ENCODE measurements around the gene NCOA7. TPM values are rescaled to one million over a fixed set of nuclear protein-coding genes. Genes with fewer than 3 reads are reported as not detected.

The NCOA7 gene
- total and polyA plus RNA-seq, 9 of the 15 experiments (the other 6 are each of a cell fraction or from before 2014, with no cell fraction given): 5.8 to 14.6 (median 9.3) TPM

DNA sequence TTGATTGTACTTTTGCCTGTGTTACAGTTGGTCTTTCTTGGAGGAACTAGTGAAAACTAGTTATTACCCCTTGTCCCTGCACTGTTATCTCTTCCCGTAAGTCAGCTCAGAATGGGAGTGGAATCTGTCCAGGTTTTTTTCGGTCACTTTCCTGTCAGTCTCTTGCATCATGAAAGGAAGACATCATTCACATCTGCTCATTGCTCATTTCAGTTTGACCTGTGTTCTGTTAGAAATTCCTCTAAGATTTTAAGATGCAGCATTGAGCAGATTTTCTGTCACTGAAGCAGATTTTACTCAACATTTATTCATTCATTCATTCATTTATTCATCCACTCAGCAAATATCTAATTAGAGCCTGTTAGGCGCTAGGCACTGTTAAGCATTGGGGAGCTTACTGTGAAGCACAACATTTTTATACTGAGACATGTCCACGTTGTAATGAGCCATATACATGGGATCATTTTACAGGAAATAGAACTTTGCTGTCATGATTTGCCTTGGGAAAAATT is 132.7 kb downstream of the NCOA7 start (continued):
- TF ChIP-seq IFI16 (CRISPR knock-in tag; IDR thresholded peaks at IDR 0.05) (no peak), SMARCA4 (IDR thresholded peaks at IDR 0.05) (peak; percentile 71), SMC3 (conservative IDR thresholded peaks at IDR 0.05; ENCODE audit: insufficient read depth, low read depth, low read length) (no peak), SRSF9 (IDR thresholded peaks at IDR 0.05; ENCODE audit: borderline replicate concordance, low read depth, low read length) (no peak), PURB (CRISPR knock-in tag; IDR thresholded peaks at IDR 0.05; ENCODE audit: low read depth) (no peak), ZNF12 (CRISPR knock-in tag; IDR thresholded peaks at IDR 0.05) (no peak), DEAF1 (CRISPR knock-in tag; IDR thresholded peaks at IDR 0.05) (no peak), BHLHE40 (IDR thresholded peaks at IDR 0.05; ENCODE audit: low read length) (no peak), ETV6 (IDR thresholded peaks at IDR 0.05; ENCODE audit: borderline replicate concordance in 1 of 2, low read depth in 2 of 2, low read length in 1 of 2) (no peak), ETV6 (CRISPR knock-in tag; IDR thresholded peaks at IDR 0.05; ENCODE audit: borderline replicate concordance) (no peak), ATF4 (CRISPR knock-in tag; IDR thresholded peaks at IDR 0.05) (peak; percentile 87), TAL1 (IDR thresholded peaks at IDR 0.05) (peak; percentile 20; the same call in 1 of the 2 replicates), UBTF (IDR thresholded peaks at IDR 0.05; ENCODE audit: borderline replicate concordance in 1 of 2, low read depth in 2 of 2, low read length in 2 of 2) (no peak), SMARCC2 (IDR thresholded peaks at IDR 0.05; ENCODE audit: low read depth) (no peak), ZNF354B (CRISPR knock-in tag; IDR thresholded peaks at IDR 0.05) (no peak), ZKSCAN3 (CRISPR knock-in tag; IDR thresholded peaks at IDR 0.05) (no peak), ZNF121 (CRISPR knock-in tag; conservative IDR thresholded peaks at IDR 0.05) (no peak), ZNF134 (CRISPR knock-in tag; conservative IDR thresholded peaks at IDR 0.05) (no peak), IRF2 (CRISPR knock-in tag; IDR thresholded peaks at IDR 0.05) (no peak), NR1H2 (CRISPR knock-in tag; IDR thresholded peaks at IDR 0.05) (no peak), HSF4 (CRISPR knock-in tag; IDR thresholded peaks at IDR 0.05; ENCODE audit: borderline replicate concordance) (no peak), XRCC3 (IDR thresholded peaks at IDR 0.05) (no peak), RFX5 (IDR thresholded peaks at IDR 0.05; ENCODE audit: low read depth, low read length) (no peak), SP2 (IDR thresholded peaks at IDR 0.05; ENCODE audit: extremely low read depth, low read depth, low read length, poor library complexity, severe bottlenecking) (no peak), SNIP1 (IDR thresholded peaks at IDR 0.05; ENCODE audit: low read depth) (no peak), RBM22 (IDR thresholded peaks at IDR 0.05; ENCODE audit: low read depth, low read length, poor library complexity, severe bottlenecking) (no peak), KAT8 (IDR thresholded peaks at IDR 0.05; ENCODE audit: low read depth) (no peak), MBD2 (IDR thresholded peaks at IDR 0.05; ENCODE audit: borderline replicate concordance, low read depth) (no peak)
